Upper lobe of left lung (tissue), 6 donors: ENCODE measurements around the gene TLR10. TPM values are rescaled to one million over a fixed set of nuclear protein-coding genes. Genes with fewer than 3 reads are reported as not detected.

Source experiments
- ATAC-seq, 2 donors: fragments of 200-7000 bp; cut with Tn5 transposase; one replicate each; pipeline ENCODE4 v1.9.1; 2022; ENCODE audit warnings: mild to moderate bottlenecking in 2 of 2, moderate library complexity in 2 of 2; ENCODE audit not compliant: low FRiP score in 2 of 2
- DNase-seq, 2 donors: peaks; one replicate each; pipeline ENCODE4 v3.0.0-alpha.2; 2019 to 2020
- H3K27ac ChIP-seq, 4 donors: fragments of 200-600 bp; sonication (generic); one replicate each; pipeline ENCODE4 v1.5.1; 2016 to 2019
- H3K27me3 ChIP-seq, 4 donors: fragments of 200-600 bp; sonication (generic); one replicate each; pipeline ENCODE4 v1.5.1; 2017 to 2019
- H3K36me3 ChIP-seq, 4 donors: fragments of 200-600 bp; sonication (generic); one replicate each; pipeline ENCODE4 v1.5.1; 2016 to 2019
- H3K4me1 ChIP-seq, 4 donors: fragments of 200-600 bp; sonication (generic); one replicate each; pipeline ENCODE4 v1.5.1; 2018 to 2019
- H3K4me3 ChIP-seq, 4 donors: fragments of 200-600 bp; sonication (generic); one replicate each; pipeline ENCODE4 v1.5.1; 2017 to 2019; ENCODE audit warnings: mild to moderate bottlenecking in 2 of 4, moderate library complexity in 1 of 4
- H3K9me3 ChIP-seq, 4 donors: fragments of 200-600 bp; sonication (generic); one replicate each; pipeline ENCODE4 v1.5.1; 2018 to 2019
- EP300 ChIP-seq, 4 donors: sonication (generic); formaldehyde crosslinking; IDR thresholded peaks; one replicate each; pipeline ENCODE4 v1.5.1; 2017; ENCODE audit warnings: antibody characterized with exemption in 4 of 4, control low read depth in 2 of 4
- POLR2A ChIP-seq, 4 donors: fragments of 450-650 bp; IDR thresholded peaks; one replicate each; pipeline ENCODE4 v1.5.1; 2016 to 2017; ENCODE audit warnings: antibody characterized with exemption in 4 of 4, mild to moderate bottlenecking in 2 of 4
- POLR2AphosphoS5 ChIP-seq, 2 donors: sonication (generic); formaldehyde crosslinking; IDR thresholded peaks; one replicate each; pipeline ENCODE4 v1.5.1; 2017; ENCODE audit warnings: antibody characterized with exemption in 2 of 2
- WGBS, 2 donors: methylation state at CpG; one replicate each; pipeline ENCODE4 v1.1.5; 2017 to 2018; 5-methylcytosine and 5-hydroxymethylcytosine counted together
- total RNA-seq, 6 donors: library from RNA; depleted of rRNA in 4 of 6; stranded (reverse); fragments of >200 nt in 4 of 6; gene quantifications; one replicate each; pipeline versions ENCODE4 v1.1.0 to v1.2.1, GENCODE V29; 2016 to 2021
- TF ChIP-seq, protein P1 (sequence below), 6 experiments: fragments of 450-650 bp in 4 of 6; fragments of 200-600 bp in 2 of 6; sonication (generic) in 2 of 6; IDR thresholded peaks; one replicate each; pipeline ENCODE4 v1.5.1; 2016 to 2019; ENCODE audit warnings: antibody characterized with exemption in 6 of 6
- donor health status: DM: no; HTN: no; CAD: no; lungs with moderate emphysema.
- donor health status: DM: no; HTN: yes; CAD: no; lungs with severe emphysema.

TLR10 gene
- total RNA-seq, 6 donors from 2014 or later, result 0.61 to 1.0 (median 0.81) TPM; not detected in 2

DNA sequence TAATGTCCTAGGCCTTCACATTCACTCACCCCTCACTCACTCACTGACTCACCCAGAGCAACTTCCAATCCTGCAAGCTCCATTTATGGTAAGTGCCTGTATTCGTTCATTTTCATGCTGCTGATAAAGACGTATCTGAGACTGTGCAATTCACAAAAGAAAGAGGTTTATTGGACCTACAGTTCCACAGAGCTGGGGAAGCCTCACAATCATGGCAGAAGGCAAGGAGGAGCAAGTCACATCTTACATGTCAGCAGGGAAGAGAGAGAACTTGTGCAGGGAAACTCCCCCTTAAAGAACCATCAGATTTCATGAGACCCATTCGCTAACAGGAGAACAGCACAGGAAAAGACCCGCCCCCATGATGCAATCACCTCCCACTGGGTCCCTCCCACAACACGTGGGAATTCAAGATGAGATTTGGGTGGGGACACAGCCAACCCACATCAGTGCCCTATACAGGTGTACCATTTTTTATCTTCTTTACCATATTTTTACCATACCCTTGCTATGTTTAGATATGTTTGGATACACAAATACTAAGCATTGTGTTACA is 40.0 kb upstream of the TLR10 start:
- H3K36me3 ChIP-seq, result no peaks in the 10 kb centered on the region
- TF ChIP-seq POLR2AphosphoS5 (IDR thresholded peaks at IDR 0.05), result no peak
- TF ChIP-seq, protein P1, sequence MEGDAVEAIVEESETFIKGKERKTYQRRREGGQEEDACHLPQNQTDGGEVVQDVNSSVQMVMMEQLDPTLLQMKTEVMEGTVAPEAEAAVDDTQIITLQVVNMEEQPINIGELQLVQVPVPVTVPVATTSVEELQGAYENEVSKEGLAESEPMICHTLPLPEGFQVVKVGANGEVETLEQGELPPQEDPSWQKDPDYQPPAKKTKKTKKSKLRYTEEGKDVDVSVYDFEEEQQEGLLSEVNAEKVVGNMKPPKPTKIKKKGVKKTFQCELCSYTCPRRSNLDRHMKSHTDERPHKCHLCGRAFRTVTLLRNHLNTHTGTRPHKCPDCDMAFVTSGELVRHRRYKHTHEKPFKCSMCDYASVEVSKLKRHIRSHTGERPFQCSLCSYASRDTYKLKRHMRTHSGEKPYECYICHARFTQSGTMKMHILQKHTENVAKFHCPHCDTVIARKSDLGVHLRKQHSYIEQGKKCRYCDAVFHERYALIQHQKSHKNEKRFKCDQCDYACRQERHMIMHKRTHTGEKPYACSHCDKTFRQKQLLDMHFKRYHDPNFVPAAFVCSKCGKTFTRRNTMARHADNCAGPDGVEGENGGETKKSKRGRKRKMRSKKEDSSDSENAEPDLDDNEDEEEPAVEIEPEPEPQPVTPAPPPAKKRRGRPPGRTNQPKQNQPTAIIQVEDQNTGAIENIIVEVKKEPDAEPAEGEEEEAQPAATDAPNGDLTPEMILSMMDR (IDR thresholded peaks at IDR 0.05), result no peak
- no peak for TF ChIP-seq POLR2A (IDR thresholded peaks at IDR 0.05)
- TF ChIP-seq EP300 (IDR thresholded peaks at IDR 0.05), result no peak
- no peaks in the 10 kb centered on the region for H3K27me3 ChIP-seq
- ATAC-seq (no peak), DNase-seq (no peak)
- H3K9me3 ChIP-seq, result no peaks in the 10 kb centered on the region
- WGBS, 2 donors, result 91 to 92% methylated on average over 5 of the region's 5 CpGs
- H3K4me1 ChIP-seq, result no peaks in the 10 kb centered on the region
- H3K27ac ChIP-seq, result no peak overlapping the region
- no peak overlapping the region for H3K4me3 ChIP-seq

DNA sequence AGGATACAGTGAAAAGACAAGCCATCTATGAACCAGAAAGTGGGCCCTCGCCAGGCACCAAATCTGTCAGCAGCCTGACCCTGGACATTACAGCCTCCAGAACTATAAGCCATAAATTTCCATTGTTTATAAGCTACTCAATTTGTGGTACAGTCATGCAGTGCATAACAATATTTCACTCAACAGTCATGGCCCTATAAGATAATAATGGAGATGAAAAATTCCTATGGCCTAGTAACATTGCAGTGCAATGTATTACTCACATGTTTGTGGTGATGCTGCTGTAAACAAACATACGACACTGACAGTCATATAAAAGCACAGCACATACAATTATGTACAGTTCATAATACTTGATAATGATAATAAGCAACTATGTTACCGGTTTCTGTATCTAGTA is 38.9 kb upstream of the TLR10 start:
- ATAC-seq, result no peak
- H3K9me3 ChIP-seq, result no peaks in the 10 kb centered on the region
- TF ChIP-seq POLR2AphosphoS5 (IDR thresholded peaks at IDR 0.05) (no peak), POLR2A (IDR thresholded peaks at IDR 0.05) (no peak), EP300 (IDR thresholded peaks at IDR 0.05) (no peak)
- TF ChIP-seq, protein P1 (IDR thresholded peaks at IDR 0.05), result no peak

DNA sequence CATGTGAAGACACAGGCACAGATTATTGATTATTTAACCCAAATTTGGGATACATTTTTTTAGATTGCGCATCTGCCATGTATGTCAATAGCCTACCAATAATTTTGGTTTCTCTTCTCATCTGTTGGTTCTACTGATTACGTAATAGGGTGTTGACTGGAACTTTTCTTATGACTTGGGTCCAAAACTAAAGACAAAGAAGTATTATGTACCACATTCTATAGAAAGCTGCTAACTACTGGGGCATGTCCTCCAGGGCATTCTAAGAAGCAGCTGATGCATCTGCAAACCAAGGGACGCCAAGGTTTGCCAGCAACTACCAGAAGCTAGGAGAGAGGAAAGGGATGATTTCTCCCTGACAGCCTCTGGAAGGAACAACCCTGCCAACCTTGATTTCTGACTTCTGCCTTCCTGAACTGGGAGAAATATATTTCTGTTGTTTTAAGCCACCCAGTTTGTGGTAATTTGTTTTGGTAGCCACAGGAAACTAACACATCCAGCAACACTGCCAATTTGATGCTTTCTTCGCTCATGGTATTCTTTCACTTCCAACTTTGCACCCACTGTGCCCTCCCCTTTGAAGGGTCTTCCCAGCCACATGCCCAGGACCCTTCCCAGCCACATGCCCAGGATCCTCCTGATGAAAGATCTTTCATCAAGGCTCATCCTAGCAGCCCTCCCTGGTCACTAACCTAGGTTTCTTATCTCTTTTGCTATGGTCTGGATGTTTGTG is 37.7 kb upstream of the TLR10 start:
- 85 to 87% methylated on average over 4 of the region's 4 CpGs for WGBS, 2 donors

More for the DNA sequence above, 38.9 kb upstream of the TLR10 start:
- Histone ChIP-seq H3K27me3 (no peaks in the 10 kb centered on the region), H3K27ac (no peak overlapping the region), H3K4me1 (no peaks in the 10 kb centered on the region), H3K36me3 (no peaks in the 10 kb centered on the region), H3K4me3 (no peak overlapping the region)
- DNase-seq, result no peak
- 93% methylated on average over 3 of the region's 3 CpGs for WGBS, 2 donors

DNA sequence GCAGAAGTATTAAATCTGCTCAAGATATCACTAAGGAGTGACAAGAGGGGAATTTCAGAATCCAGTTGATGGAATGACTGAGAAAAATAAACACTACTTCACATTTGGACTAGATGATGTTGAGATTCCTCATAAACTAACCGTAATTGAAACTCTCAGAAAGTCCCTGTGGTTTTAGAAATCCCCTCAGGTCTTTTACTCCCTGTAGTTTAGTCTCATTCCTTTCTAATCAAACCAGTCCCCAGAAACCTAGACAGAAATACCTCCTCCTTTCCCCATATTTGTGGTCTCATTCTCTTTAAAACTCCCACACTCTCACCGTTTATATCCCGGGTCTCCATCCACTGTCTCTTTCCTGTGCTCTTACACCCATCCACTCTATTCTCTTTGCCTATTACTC is 36.8 kb upstream of the TLR10 start:
- H3K36me3 ChIP-seq, result no peaks in the 10 kb centered on the region
- H3K27ac ChIP-seq, result no peak overlapping the region
- H3K9me3 ChIP-seq, result no peaks in the 10 kb centered on the region
- no peaks in the 10 kb centered on the region for H3K27me3 ChIP-seq
- no peak for TF ChIP-seq POLR2AphosphoS5 (IDR thresholded peaks at IDR 0.05)
- TF ChIP-seq, protein P1 (IDR thresholded peaks at IDR 0.05), result no peak
- no peak for TF ChIP-seq POLR2A (IDR thresholded peaks at IDR 0.05)
- no peak for TF ChIP-seq EP300 (IDR thresholded peaks at IDR 0.05)
- WGBS, 2 donors, result 57 to 66% methylated on average over 3 of the region's 3 CpGs
- H3K4me3 ChIP-seq, result no peak overlapping the region
- ATAC-seq (no peak), DNase-seq (no peak)
- H3K4me1 ChIP-seq, result peaks cover 0 to 9% (median 2%) of the 10 kb centered on the region in 4 donors

More for the DNA sequence above, 37.7 kb upstream of the TLR10 start:
- H3K9me3 ChIP-seq, result no peaks in the 10 kb centered on the region
- peaks cover 0 to 7% (median 2%) of the 10 kb centered on the region in 4 donors for H3K4me1 ChIP-seq
- no peak overlapping the region for H3K4me3 ChIP-seq
- DNase-seq (no peak), ATAC-seq (no peak)
- no peak overlapping the region for H3K27ac ChIP-seq
- TF ChIP-seq, protein P1 (IDR thresholded peaks at IDR 0.05), result no peak
- TF ChIP-seq POLR2AphosphoS5 (IDR thresholded peaks at IDR 0.05) (no peak), POLR2A (IDR thresholded peaks at IDR 0.05) (no peak), EP300 (IDR thresholded peaks at IDR 0.05) (no peak)
- H3K36me3 ChIP-seq, result no peaks in the 10 kb centered on the region
- H3K27me3 ChIP-seq, result no peaks in the 10 kb centered on the region
